ENCODE results near the gene CFAP77. TPM values are rescaled to one million over a fixed set of nuclear protein-coding genes. Genes with fewer than 3 reads are reported as not detected.
"Not testable (repeated sequence)": the region's sequence is repeated elsewhere in the genome, so short reads cannot be mapped to it uniquely, and the experiment has no call there.

The CFAP77 gene
- total RNA-seq, 4 donors from 2014 or later: not detected

DNA sequence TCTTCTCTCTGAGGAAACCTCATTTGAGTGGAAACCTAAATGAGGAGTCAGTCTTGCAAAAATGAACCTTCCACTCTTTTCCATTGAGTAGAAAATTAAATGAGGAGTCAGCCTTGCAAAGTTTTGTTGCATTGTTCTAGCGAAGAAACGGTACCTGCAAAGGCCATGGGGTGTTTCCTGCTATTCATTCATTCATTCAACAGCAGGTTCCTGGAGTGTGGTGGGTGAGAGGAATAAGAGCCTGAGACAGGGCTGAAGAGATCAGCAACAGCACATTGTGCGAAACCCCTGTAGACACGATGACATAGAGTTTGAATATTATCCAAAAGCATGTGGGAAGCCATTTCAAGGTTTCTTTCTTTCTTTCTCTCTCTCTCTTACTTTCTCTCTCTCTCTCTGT is 40.6 kb upstream of the CFAP77 start:
- TF ChIP-seq, protein P1, sequence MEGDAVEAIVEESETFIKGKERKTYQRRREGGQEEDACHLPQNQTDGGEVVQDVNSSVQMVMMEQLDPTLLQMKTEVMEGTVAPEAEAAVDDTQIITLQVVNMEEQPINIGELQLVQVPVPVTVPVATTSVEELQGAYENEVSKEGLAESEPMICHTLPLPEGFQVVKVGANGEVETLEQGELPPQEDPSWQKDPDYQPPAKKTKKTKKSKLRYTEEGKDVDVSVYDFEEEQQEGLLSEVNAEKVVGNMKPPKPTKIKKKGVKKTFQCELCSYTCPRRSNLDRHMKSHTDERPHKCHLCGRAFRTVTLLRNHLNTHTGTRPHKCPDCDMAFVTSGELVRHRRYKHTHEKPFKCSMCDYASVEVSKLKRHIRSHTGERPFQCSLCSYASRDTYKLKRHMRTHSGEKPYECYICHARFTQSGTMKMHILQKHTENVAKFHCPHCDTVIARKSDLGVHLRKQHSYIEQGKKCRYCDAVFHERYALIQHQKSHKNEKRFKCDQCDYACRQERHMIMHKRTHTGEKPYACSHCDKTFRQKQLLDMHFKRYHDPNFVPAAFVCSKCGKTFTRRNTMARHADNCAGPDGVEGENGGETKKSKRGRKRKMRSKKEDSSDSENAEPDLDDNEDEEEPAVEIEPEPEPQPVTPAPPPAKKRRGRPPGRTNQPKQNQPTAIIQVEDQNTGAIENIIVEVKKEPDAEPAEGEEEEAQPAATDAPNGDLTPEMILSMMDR (IDR thresholded peaks at IDR 0.05): no peak
- DNase-seq (ENCODE audit: low spot score in 2 of 2): no peak
- no peak overlapping the region for H3K4me3 ChIP-seq (ENCODE audit: low read depth, poor library complexity, severe bottlenecking)
- intact Hi-C loops (cut with DNase I; ENCODE audit: low total_unique reads): no loop called here
- 82 to 83% methylated on average over 4 of the region's 4 CpGs for WGBS, 2 donors

DNA sequence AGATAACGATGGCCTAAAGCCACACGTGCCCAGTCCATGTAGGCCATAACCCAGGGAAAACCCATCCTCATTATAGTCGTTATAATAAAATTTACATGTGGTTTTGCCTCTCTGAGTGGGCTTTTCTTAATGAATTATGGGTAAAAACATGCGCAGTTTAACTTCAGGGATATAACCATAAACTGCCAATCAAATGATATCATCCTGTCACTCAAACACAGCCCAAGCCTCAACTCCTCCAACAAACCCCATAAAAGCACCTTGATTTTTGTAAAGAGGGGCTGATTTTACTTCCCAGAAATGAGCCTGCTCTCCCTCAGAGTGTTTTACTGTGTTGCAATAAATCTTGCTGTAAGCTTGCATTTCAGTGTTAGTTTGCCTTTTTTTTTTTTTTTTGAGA is 39.4 kb upstream of the CFAP77 start:
- WGBS, 2 donors: 89 to 92% methylated on average over 4 of the region's 4 CpGs
- no peak for DNase-seq (ENCODE audit: low spot score in 2 of 2)
- no peak overlapping the region for H3K4me3 ChIP-seq (ENCODE audit: low read depth, poor library complexity, severe bottlenecking)
- intact Hi-C loops (cut with DNase I; ENCODE audit: low total_unique reads): no loop called here
- TF ChIP-seq POLR2A (IDR thresholded peaks at IDR 0.05): no peak
- TF ChIP-seq, protein P1 (IDR thresholded peaks at IDR 0.05): no peak

DNA sequence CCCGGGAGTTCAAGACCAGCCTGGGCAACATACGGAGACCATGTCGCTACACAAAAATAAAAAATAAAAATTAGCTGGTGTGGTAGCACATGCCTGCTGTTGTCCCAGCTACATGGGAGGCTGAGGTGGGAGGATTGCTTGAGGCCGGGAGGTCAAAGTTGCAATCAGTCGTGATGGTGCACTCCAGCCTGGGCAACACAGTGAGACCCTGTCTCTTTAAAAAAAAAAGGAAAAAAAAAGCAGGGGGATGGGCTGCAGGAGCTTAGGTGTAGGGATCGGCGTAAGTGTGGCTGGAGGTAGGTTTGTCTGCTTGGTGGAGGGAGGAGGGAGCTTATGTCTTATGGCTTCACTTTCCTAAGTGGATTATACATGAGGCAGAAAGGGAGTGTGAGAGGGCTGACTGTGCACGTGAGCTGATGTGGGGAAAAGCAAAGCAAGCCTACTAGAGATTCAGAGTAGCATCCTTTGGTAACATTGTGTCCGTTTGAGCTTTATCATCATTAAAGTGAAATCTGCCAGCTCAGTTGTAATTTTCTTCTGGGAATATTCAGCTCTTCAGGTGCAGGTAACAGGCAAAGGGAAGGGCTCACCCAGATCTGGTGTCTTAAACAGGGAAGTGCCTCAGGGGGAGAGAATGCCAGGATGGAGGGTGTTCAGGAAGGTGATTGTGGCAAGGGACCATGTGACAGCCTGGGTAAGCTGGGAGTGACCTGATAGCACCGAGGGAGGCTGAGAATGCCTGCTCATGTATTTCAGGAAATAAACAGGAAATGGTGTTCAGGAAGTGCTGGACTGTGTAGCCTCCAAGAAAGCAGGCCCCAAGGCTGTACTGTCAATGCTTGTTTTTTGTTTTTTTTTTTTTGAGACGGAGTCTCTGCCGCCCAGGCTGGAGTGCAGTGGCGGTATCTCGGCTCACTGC is 37.6 kb upstream of the CFAP77 start:
- 63 to 65% methylated on average over 14 of the region's 14 CpGs for WGBS, 2 donors
- intact Hi-C loops (cut with DNase I; ENCODE audit: low total_unique reads): no loop called here
- no peak overlapping the region for H3K4me3 ChIP-seq (ENCODE audit: low read depth, poor library complexity, severe bottlenecking)
- peak; percentile 64 to 87 for DNase-seq (ENCODE audit: low spot score in 2 of 2)
- TF ChIP-seq, protein P1 (IDR thresholded peaks at IDR 0.05): no peak
- no peak for TF ChIP-seq POLR2A (IDR thresholded peaks at IDR 0.05)

DNA sequence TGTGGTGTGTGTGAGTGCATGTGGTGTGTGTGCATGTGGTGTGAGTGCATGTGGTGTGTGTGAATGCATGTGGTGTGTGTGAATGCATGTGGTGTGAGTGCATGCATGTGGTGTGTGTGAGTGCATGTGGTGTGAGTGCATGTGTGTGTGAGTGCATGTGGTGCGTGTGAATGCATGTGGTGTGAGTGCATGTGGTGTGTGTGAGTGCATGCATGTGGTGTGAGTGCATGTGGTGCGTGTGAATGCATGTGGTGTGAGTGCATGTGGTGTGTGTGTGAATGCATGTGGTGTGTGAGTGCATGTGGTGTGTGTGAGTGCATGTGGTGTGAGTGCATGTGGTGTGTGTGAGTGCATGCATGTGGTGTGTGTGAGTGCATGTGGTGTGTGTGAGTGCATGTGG is 32.2 kb upstream of the CFAP77 start:
- WGBS, 2 donors: 88 to 93% methylated on average over 2 of the region's 2 CpGs
- intact Hi-C loops (cut with DNase I; ENCODE audit: low total_unique reads); DNase-seq (ENCODE audit: low spot score in 2 of 2); H3K4me3 ChIP-seq (ENCODE audit: low read depth, poor library complexity, severe bottlenecking): not testable (repeated sequence)

DNA sequence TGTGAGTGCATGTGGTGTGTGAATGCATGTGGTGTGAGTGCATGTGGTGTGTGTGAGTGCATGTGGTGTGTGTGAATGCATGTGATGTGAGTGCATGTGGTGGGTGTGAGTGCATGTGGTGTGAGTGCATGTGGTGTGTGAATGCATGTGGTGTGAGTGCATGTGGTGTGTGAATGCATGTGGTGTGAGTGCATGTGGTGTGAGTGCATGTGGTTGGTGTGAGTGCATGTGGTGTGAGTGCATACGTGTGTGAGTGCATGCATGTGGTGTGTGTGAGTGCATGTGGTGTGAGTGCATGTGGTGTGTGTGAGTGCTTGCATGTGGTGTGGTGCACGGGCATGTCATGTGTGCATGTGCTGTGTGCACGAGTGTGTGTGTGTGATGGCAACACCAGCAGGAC is 31.6 kb upstream of the CFAP77 start:
- DNase-seq (ENCODE audit: low spot score in 2 of 2); H3K4me3 ChIP-seq (ENCODE audit: low read depth, poor library complexity, severe bottlenecking); intact Hi-C loops (cut with DNase I; ENCODE audit: low total_unique reads): not testable (repeated sequence)
- 92 to 95% methylated on average over 3 of the region's 3 CpGs for WGBS, 2 donors

DNA sequence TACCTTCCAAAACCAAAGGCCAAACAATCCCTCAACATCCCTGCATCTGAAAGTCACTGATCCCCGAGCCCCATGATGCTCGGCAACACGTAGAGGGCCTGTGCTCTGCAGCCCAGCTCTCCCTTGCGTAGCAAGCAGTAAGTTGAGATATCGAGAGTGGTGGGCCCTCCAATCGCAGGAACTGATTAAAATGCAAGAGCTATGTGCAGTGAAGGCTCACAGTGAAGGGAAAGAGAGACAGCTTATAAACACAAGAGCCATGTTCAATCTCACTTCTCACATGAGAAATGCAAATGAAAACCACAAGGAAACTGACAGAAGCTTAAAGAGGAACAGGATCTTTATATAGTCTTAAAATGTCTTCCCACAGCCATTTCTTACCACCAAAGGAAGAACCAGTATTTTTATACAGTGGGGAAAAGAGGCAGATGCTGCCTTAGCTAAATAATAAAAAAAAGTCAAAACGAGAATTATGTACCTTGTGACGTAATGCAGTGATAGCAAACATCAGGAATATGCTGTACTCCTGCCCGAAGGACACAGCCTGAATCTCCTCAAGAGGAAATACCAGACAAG is 28.0 kb upstream of the CFAP77 start:
- H3K4me3 ChIP-seq (ENCODE audit: low read depth, poor library complexity, severe bottlenecking): no peak overlapping the region
- WGBS, 2 donors: 87 to 90% methylated on average over 9 of the region's 9 CpGs
- TF ChIP-seq POLR2A (IDR thresholded peaks at IDR 0.05): no peak
- TF ChIP-seq, protein P1 (IDR thresholded peaks at IDR 0.05): no peak
- no peak for DNase-seq (ENCODE audit: low spot score in 2 of 2)
- intact Hi-C loops (cut with DNase I; ENCODE audit: low total_unique reads): no loop called here
